HepG2 (cell line): ENCODE results near the gene FBXO9. TPM values are rescaled to one million over a fixed set of nuclear protein-coding genes. Genes with fewer than 3 reads are reported as not detected.

Experiments
- ATAC-seq: fragments of 200-7000 bp; cut with Tn5 transposase; 3 replicates; pipeline ENCODE4 v1.9.1; 2020; ENCODE audit warnings: mild to moderate bottlenecking, moderate library complexity
- BruUV-seq: library from RNA; stranded (reverse); fragments of 400-500 nt; replicated peaks from 2 replicates; lab custom pipeline; 2021; lab: Mats Ljungman, UMichigan
- CTCF ChIA-PET: fragments of 300-600 bp; formaldehyde crosslinking; extraction: SDS; loops from one replicate; lab custom pipeline; 2021; ENCODE audit warnings: low total read pairs, inconsistent platforms, low intra/inter-chr PET ratio; lab: Yijun Ruan, JAX
- POLR2A ChIA-PET: fragments of 350-600 bp; sonication (Branson Sonifier 250); formaldehyde crosslinking; loops from one replicate; lab custom pipeline; 2020; ENCODE audit warnings: antibody characterized with exemption, inconsistent platforms; lab: Yijun Ruan, JAX
- DNase-seq: peaks from one replicate; pipeline ENCODE4 v3.0.0-alpha.2; 2015; ENCODE audit warnings: low spot score
- FAIRE-seq: peaks from 3 replicates; lab custom pipeline; 2011; peaks lifted over from hg19 to GRCh38; lab: Jason Lieb, UNC
- H2AFZ ChIP-seq: one replicate; pipeline ENCODE4 v1.6.1; 2011; ENCODE audit warnings: low read length, inconsistent platforms
- H3K27ac ChIP-seq: fragments of 300-600 bp; 3 replicates; pipeline ENCODE4 v1.8.0; 2011; ENCODE audit warnings: mixed run types, mild to moderate bottlenecking, mixed read lengths, low read length, inconsistent platforms; ENCODE audit not compliant: insufficient read depth; ENCODE audit errors: extremely low read length
- H3K27me3 ChIP-seq, 2 experiments: fragments of 200-600 bp in 1 of 2; 2 replicates in 1 of 2; 3 replicates in 1 of 2; pipeline versions ENCODE4 v1.6.0 to v1.8.0; 2011; ENCODE audit warnings: low read length in 2 of 2, mild to moderate bottlenecking in 2 of 2, moderate library complexity in 2 of 2, inconsistent platforms in 1 of 2; ENCODE audit not compliant: insufficient read depth in 2 of 2, control insufficient read depth in 1 of 2
- H3K36me3 ChIP-seq, 2 experiments: fragments of 200-600 bp in 1 of 2; replicated peaks in 1 of 2; 2 replicates in 1 of 2; 3 replicates in 1 of 2; pipeline versions ENCODE4 v1.5.1 to v1.8.0; 2011; ENCODE audit warnings: low read length in 2 of 2, inconsistent platforms in 1 of 2; ENCODE audit not compliant: insufficient read depth in 2 of 2, control insufficient read depth in 1 of 2
- H3K4me1 ChIP-seq: 2 replicates; pipeline ENCODE4 v1.5.1; 2012; ENCODE audit warnings: low read length, inconsistent platforms; ENCODE audit not compliant: insufficient read depth
- H3K4me2 ChIP-seq: 2 replicates; pipeline ENCODE4 v1.6.0; 2011; ENCODE audit warnings: low read depth, low read length, inconsistent platforms
- H3K4me3 ChIP-seq, 3 experiments: fragments of 200-600 bp in 1 of 3; sonication (generic), shearing (Covaris generic) in 1 of 3; replicated peaks in 1 of 3; 2 replicates each; pipeline ENCODE4 v1.5.1; 2011 to 2016; ENCODE audit warnings: low read length in 3 of 3, inconsistent platforms in 2 of 3, low read depth in 2 of 3, mild to moderate bottlenecking in 2 of 3, control low read depth in 1 of 3, mixed read lengths in 1 of 3; ENCODE audit not compliant: insufficient read depth in 1 of 3
- H3K79me2 ChIP-seq: one replicate; pipeline ENCODE4 v1.6.1; 2011; ENCODE audit warnings: low read length, inconsistent platforms; ENCODE audit not compliant: insufficient read depth
- H3K9ac ChIP-seq: 2 replicates; pipeline ENCODE4 v1.6.0; 2011; ENCODE audit warnings: mild to moderate bottlenecking, low read depth, low read length, inconsistent platforms; ENCODE audit not compliant: insufficient read depth
- H3K9me3 ChIP-seq: 2 replicates; pipeline ENCODE4 v1.5.1; 2012; ENCODE audit warnings: mild to moderate bottlenecking, low read length
- H4K20me1 ChIP-seq: 2 replicates; pipeline ENCODE4 v1.6.0; 2011; ENCODE audit warnings: inconsistent platforms, mild to moderate bottlenecking, low read length, moderate library complexity; ENCODE audit not compliant: insufficient read depth
- NFATC3 ChIP-seq: sonication (generic); formaldehyde crosslinking; IDR thresholded peaks from 2 replicates; pipeline ENCODE4 v1.5.1; 2020; ENCODE audit warnings: mild to moderate bottlenecking, missing genetic modification reagents
- SALL1 ChIP-seq: sonication (generic); formaldehyde crosslinking; IDR thresholded peaks from 2 replicates; pipeline ENCODE4 v1.8.0; 2022; ENCODE audit warnings: mild to moderate bottlenecking, missing genetic modification reagents
- WGBS: methylation state at CpG from one replicate; pipeline ENCODE4 v1.1.6; 2017; ENCODE audit warnings: low lambda C conversion rate; 5-methylcytosine and 5-hydroxymethylcytosine counted together
- in situ Hi-C: cut with HindIII; loops from 2 replicates; pipeline ENCODE4 v1.10.0; 2017; ENCODE audit warnings: low pct_unique_long_range_greater_than_20kb; ENCODE audit not compliant: extremely low pct_ligation_motif_present
- intact Hi-C: fragments of 100-400 bp; cut with micrococcal nuclease; formaldehyde crosslinking; loops from one replicate; pipeline ENCODE4 v1.10.0; 2022; ENCODE audit not compliant: unreplicated experiment
- polyA plus RNA-seq, 8 experiments: library from polyadenylated mRNA; depleted of rRNA in 3 of 8; stranded (reverse) in 7 of 8; unstranded in 1 of 8; fragments of >200 nt; fragmentation: Illumina TruSeq in 4 of 8; extraction: Trizol in 4 of 8; gene quantifications; 2 replicates each; pipeline versions ENCODE4 v1.2.1 to v1.2.3, GENCODE V29; 2011 to 2016; ENCODE audit warnings: low read depth in 4 of 8, missing spikeins in 1 of 8, mixed read lengths in 1 of 8; ENCODE audit not compliant: insufficient read depth in 1 of 8
- total RNA-seq, 5 experiments: library from RNA; depleted of rRNA; stranded (reverse); fragments of >200 nt; fragmentation: Illumina TruSeq; extraction: Trizol; gene quantifications; 2 replicates each; pipeline ENCODE4 v1.2.3, GENCODE V29; 2016; ENCODE audit warnings: low read depth in 1 of 5
- TF ChIP-seq, protein P1 (sequence below): sonication (generic); formaldehyde crosslinking; IDR thresholded peaks from 2 replicates; pipeline ENCODE4 v1.9.0; 2021; ENCODE audit warnings: missing genetic modification reagents, borderline replicate concordance
- TF ChIP-seq, protein P2 (sequence below): sonication (generic); formaldehyde crosslinking; IDR thresholded peaks from 2 replicates; pipeline ENCODE4 v1.4.0; 2020; ENCODE audit warnings: mild to moderate bottlenecking, missing genetic modification reagents
- TF ChIP-seq, protein P3 (sequence below): sonication (generic); formaldehyde crosslinking; IDR thresholded peaks from 2 replicates; pipeline ENCODE4 v1.5.0; 2020; ENCODE audit warnings: missing genetic modification reagents

The FBXO9 gene
- total and polyA plus RNA-seq, 2 of the 13 experiments (the other 11 are each of a cell fraction or from before 2014, with no cell fraction given), result 64.3 to 98.4 TPM

DNA sequence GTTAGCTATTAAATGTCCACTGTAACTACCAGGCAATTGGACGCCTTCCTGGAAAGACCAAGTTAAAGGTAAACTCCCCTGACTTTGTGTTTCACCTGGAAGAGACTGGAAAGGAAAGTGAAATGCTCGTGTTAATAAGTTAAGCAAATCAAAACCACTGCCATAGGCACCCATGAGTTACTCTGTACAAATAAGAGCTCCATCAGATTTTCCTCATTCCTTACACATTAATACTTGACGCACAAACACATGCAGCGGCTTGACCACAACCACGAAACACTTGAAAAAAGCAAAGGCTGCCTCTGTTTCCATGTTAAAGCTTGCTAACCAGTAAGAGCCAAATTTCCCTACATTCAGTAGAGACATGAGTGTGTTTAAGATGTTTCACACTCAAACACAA lies 63.6 kb downstream of the FBXO9 start:
- intact Hi-C loops, result no loop called here
- CTCF ChIA-PET, result no interaction called here
- no TSS peak for BruUV-seq

More for the DNA sequence above, 63.6 kb downstream of the FBXO9 start:
- no peak overlapping the region for H3K4me2 ChIP-seq
- no peaks in the 10 kb centered on the region for H3K9me3 ChIP-seq
- H3K4me3 ChIP-seq, result no peak overlapping the region
- POLR2A ChIA-PET, result no interaction called here
- FAIRE-seq (no peak), DNase-seq (no peak), ATAC-seq (no peak)
- in situ Hi-C loops, result no loop called here
- no peak for TF ChIP-seq NFATC3 (CRISPR knock-in tag)
- TF ChIP-seq, protein P1, sequence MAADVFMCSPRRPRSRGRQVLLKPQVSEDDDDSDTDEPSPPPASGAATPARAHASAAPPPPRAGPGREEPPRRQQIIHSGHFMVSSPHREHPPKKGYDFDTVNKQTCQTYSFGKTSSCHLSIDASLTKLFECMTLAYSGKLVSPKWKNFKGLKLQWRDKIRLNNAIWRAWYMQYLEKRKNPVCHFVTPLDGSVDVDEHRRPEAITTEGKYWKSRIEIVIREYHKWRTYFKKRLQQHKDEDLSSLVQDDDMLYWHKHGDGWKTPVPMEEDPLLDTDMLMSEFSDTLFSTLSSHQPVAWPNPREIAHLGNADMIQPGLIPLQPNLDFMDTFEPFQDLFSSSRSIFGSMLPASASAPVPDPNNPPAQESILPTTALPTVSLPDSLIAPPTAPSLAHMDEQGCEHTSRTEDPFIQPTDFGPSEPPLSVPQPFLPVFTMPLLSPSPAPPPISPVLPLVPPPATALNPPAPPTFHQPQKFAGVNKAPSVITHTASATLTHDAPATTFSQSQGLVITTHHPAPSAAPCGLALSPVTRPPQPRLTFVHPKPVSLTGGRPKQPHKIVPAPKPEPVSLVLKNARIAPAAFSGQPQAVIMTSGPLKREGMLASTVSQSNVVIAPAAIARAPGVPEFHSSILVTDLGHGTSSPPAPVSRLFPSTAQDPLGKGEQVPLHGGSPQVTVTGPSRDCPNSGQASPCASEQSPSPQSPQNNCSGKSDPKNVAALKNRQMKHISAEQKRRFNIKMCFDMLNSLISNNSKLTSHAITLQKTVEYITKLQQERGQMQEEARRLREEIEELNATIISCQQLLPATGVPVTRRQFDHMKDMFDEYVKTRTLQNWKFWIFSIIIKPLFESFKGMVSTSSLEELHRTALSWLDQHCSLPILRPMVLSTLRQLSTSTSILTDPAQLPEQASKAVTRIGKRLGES (CRISPR knock-in tag), result no peak
- TF ChIP-seq, protein P2, sequence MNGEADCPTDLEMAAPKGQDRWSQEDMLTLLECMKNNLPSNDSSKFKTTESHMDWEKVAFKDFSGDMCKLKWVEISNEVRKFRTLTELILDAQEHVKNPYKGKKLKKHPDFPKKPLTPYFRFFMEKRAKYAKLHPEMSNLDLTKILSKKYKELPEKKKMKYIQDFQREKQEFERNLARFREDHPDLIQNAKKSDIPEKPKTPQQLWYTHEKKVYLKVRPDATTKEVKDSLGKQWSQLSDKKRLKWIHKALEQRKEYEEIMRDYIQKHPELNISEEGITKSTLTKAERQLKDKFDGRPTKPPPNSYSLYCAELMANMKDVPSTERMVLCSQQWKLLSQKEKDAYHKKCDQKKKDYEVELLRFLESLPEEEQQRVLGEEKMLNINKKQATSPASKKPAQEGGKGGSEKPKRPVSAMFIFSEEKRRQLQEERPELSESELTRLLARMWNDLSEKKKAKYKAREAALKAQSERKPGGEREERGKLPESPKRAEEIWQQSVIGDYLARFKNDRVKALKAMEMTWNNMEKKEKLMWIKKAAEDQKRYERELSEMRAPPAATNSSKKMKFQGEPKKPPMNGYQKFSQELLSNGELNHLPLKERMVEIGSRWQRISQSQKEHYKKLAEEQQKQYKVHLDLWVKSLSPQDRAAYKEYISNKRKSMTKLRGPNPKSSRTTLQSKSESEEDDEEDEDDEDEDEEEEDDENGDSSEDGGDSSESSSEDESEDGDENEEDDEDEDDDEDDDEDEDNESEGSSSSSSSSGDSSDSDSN, result no peak
- TF ChIP-seq, protein P3, sequence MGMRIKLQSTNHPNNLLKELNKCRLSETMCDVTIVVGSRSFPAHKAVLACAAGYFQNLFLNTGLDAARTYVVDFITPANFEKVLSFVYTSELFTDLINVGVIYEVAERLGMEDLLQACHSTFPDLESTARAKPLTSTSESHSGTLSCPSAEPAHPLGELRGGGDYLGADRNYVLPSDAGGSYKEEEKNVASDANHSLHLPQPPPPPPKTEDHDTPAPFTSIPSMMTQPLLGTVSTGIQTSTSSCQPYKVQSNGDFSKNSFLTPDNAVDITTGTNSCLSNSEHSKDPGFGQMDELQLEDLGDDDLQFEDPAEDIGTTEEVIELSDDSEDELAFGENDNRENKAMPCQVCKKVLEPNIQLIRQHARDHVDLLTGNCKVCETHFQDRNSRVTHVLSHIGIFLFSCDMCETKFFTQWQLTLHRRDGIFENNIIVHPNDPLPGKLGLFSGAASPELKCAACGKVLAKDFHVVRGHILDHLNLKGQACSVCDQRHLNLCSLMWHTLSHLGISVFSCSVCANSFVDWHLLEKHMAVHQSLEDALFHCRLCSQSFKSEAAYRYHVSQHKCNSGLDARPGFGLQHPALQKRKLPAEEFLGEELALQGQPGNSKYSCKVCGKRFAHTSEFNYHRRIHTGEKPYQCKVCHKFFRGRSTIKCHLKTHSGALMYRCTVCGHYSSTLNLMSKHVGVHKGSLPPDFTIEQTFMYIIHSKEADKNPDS (CRISPR knock-in tag), result no peak
- TF ChIP-seq SALL1 (CRISPR knock-in tag), result no peak
- WGBS, result 95% methylated on average over 5 of the region's 5 CpGs
- H3K79me2 ChIP-seq, result no peaks in the 10 kb centered on the region
- no peaks in the 10 kb centered on the region for H3K27me3 ChIP-seq
- no peaks in the 10 kb centered on the region for H4K20me1 ChIP-seq
- peaks cover 32% of the 10 kb centered on the region for H3K4me1 ChIP-seq
- H3K27ac ChIP-seq, result no peak overlapping the region
- no peak overlapping the region for H3K9ac ChIP-seq
- no peak overlapping the region for H2AFZ ChIP-seq
- no peaks in the 10 kb centered on the region for H3K36me3 ChIP-seq
